ENCODE data around the gene GPATCH3. TPM values are rescaled to one million over a fixed set of nuclear protein-coding genes. Genes with fewer than 3 reads are reported as not detected.
"Not testable (repeated sequence)": the region's sequence is repeated elsewhere in the genome, so short reads cannot be mapped to it uniquely, and the experiment has no call there.

Gene GPATCH3
- total RNA-seq = 10 to 100 TPM in 2 of 4 donors, 1 to 10 TPM in 2; 5.4 to 13.6 (median 10.6) TPM

GRCh38 chr1:26900001-26900814, at the start of gene GPATCH3:
Gene GPATCH3 (minus strand): TSS chr1:26900467. CDS start chr1:26900442, 25 bp downstream.
- no peak for TF ChIP-seq CTCF (IDR thresholded peaks at IDR 0.05)
- peak; percentile 77 for ATAC-seq (ENCODE audit: low FRiP score)

GRCh38 chr1:26949926-26950319, 49.7 kb upstream of the GPATCH3 start:
- TF ChIP-seq CTCF (IDR thresholded peaks at IDR 0.05) = no peak
- no peak for ATAC-seq (ENCODE audit: low FRiP score)

More at GRCh38 chr1:26900001-26900814, at the start of gene GPATCH3:
- DNase-seq (ENCODE audit: low spot score) = peak; percentile 96

GRCh38 chr1:26949266-26949925, 49.1 kb upstream of the GPATCH3 start:
- no peak for TF ChIP-seq CTCF (IDR thresholded peaks at IDR 0.05)
- ATAC-seq (ENCODE audit: low FRiP score) = no peak
- DNase-seq (ENCODE audit: low spot score) = no peak

More at GRCh38 chr1:26949926-26950319, 49.7 kb upstream of the GPATCH3 start:
- no peak for DNase-seq (ENCODE audit: low spot score)

GRCh38 chr1:26948725-26949057, 48.4 kb upstream of the GPATCH3 start:
- not testable (repeated sequence) for ATAC-seq (ENCODE audit: low FRiP score); DNase-seq (ENCODE audit: low spot score)

- no peak for DNase-seq (ENCODE audit: low spot score)
- no peak for ATAC-seq (ENCODE audit: low FRiP score)
- TF ChIP-seq CTCF (IDR thresholded peaks at IDR 0.05) = no peak
These were observed 46.0 kb upstream of the GPATCH3 start for GRCh38 chr1:26946270-26946669.

- TF ChIP-seq CTCF (IDR thresholded peaks at IDR 0.05) = no peak
- no peak for DNase-seq (ENCODE audit: low spot score)
- no peak for ATAC-seq (ENCODE audit: low FRiP score)
These were observed 45.5 kb upstream of the GPATCH3 start for GRCh38 chr1:26945728-26946127.

GRCh38 chr1:26945138-26945537, 44.9 kb upstream of the GPATCH3 start:
- TF ChIP-seq CTCF (IDR thresholded peaks at IDR 0.05) = no peak
- ATAC-seq (ENCODE audit: low FRiP score) (no peak), DNase-seq (ENCODE audit: low spot score) (no peak)
